ENCODE data around the gene SORCS1.

DNA sequence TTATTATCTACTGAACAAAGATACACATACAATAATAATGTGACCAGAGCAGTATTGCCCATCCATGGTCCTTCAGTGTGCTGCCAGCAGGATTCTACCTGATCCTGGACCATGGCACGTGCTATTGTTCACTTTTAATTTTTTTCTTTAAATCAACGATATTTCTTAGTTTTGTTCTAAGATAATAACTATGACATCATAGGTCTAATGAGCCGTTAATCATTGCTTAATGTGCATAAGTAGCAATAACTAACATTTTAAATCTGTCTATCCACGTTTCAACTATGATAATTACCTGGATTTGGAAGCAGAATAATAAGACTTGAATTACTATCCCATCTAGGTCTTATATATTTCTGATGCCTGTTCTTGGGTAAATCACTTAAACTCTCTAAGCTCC lies 253.8 kb downstream of the SORCS1 start:
- TF ChIP-seq ZBTB7A (tag by site-specific recombination; IDR thresholded peaks at IDR 0.05; ENCODE audit: low read depth) (no peak), ZNF155 (tag by site-specific recombination; IDR thresholded peaks at IDR 0.05) (no peak), ZNF292 (tag by site-specific recombination; IDR thresholded peaks at IDR 0.05; ENCODE audit: borderline replicate concordance, low read depth) (no peak), ZBTB1 (tag by site-specific recombination; IDR thresholded peaks at IDR 0.05) (no peak)
- TF ChIP-seq, protein P1, sequence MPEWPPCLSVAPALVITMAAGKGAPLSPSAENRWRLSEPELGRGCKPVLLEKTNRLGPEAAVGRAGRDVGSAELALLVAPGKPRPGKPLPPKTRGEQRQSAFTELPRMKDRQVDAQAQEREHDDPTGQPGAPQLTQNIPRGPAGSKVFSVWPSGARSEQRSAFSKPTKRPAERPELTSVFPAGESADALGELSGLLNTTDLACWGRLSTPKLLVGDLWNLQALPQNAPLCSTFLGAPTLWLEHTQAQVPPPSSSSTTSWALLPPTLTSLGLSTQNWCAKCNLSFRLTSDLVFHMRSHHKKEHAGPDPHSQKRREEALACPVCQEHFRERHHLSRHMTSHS (tag by site-specific recombination; IDR thresholded peaks at IDR 0.05): no peak
- TF ChIP-seq, protein P2, sequence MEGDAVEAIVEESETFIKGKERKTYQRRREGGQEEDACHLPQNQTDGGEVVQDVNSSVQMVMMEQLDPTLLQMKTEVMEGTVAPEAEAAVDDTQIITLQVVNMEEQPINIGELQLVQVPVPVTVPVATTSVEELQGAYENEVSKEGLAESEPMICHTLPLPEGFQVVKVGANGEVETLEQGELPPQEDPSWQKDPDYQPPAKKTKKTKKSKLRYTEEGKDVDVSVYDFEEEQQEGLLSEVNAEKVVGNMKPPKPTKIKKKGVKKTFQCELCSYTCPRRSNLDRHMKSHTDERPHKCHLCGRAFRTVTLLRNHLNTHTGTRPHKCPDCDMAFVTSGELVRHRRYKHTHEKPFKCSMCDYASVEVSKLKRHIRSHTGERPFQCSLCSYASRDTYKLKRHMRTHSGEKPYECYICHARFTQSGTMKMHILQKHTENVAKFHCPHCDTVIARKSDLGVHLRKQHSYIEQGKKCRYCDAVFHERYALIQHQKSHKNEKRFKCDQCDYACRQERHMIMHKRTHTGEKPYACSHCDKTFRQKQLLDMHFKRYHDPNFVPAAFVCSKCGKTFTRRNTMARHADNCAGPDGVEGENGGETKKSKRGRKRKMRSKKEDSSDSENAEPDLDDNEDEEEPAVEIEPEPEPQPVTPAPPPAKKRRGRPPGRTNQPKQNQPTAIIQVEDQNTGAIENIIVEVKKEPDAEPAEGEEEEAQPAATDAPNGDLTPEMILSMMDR (tag by site-specific recombination; IDR thresholded peaks at IDR 0.05): no peak
- TF ChIP-seq, protein P3, sequence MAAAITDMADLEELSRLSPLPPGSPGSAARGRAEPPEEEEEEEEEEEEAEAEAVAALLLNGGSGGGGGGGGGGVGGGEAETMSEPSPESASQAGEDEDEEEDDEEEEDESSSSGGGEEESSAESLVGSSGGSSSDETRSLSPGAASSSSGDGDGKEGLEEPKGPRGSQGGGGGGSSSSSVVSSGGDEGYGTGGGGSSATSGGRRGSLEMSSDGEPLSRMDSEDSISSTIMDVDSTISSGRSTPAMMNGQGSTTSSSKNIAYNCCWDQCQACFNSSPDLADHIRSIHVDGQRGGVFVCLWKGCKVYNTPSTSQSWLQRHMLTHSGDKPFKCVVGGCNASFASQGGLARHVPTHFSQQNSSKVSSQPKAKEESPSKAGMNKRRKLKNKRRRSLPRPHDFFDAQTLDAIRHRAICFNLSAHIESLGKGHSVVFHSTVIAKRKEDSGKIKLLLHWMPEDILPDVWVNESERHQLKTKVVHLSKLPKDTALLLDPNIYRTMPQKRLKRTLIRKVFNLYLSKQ (tag by site-specific recombination; IDR thresholded peaks at IDR 0.05; ENCODE audit: borderline replicate concordance): no peak
- TF ChIP-seq, protein P4, sequence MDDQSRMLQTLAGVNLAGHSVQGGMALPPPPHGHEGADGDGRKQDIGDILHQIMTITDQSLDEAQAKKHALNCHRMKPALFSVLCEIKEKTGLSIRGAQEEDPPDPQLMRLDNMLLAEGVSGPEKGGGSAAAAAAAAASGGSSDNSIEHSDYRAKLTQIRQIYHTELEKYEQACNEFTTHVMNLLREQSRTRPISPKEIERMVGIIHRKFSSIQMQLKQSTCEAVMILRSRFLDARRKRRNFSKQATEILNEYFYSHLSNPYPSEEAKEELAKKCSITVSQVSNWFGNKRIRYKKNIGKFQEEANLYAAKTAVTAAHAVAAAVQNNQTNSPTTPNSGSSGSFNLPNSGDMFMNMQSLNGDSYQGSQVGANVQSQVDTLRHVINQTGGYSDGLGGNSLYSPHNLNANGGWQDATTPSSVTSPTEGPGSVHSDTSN (CRISPR knock-in tag; IDR thresholded peaks at IDR 0.05): no peak

All from HEK293 (cell line).